Pancreas (tissue), 10 donors: ENCODE results near the gene TSPOAP1. TPM values are rescaled to one million over a fixed set of nuclear protein-coding genes. Genes with fewer than 3 reads are reported as not detected.

Source experiments
- ATAC-seq, 4 donors: fragments of 200-7000 bp; cut with Tn5 transposase; one replicate each; pipeline versions ENCODE4 v1.8.0 to v1.9.1; 2020; ENCODE audit warnings: mild to moderate bottlenecking in 4 of 4, moderate library complexity in 4 of 4
- DNase-seq, 6 donors: peaks; one replicate each; pipeline ENCODE4 v3.0.0-alpha.2; 2020
- FAIRE-seq: peaks from 2 replicates; lab custom pipeline; 2012; peaks lifted over from hg19 to GRCh38; lab: Jason Lieb, UNC
- H3K27ac ChIP-seq, 4 donors: fragments of 200-600 bp; sonication (generic); 1 replicate in 3 of 4; 2 replicates in 1 of 4; pipeline versions ENCODE4 v1.5.0 to v1.8.0; 2020
- H3K27me3 ChIP-seq, 4 donors: fragments of 200-600 bp; one replicate each; pipeline ENCODE4 v1.8.0; 2021
- H3K36me3 ChIP-seq, 3 donors: fragments of 200-600 bp; sonication (generic) in 1 of 3; one replicate each; pipeline versions ENCODE4 v1.5.0 to v1.8.0; 2020 to 2021
- H3K4me1 ChIP-seq, 3 donors: fragments of 200-600 bp; one replicate each; pipeline ENCODE4 v1.8.0; 2021
- H3K4me3 ChIP-seq, 4 donors: fragments of 200-600 bp; sonication (generic) in 2 of 4; one replicate each; pipeline versions ENCODE4 v1.5.0 to v1.8.0; 2020 to 2021
- H3K9me3 ChIP-seq, 4 donors: fragments of 200-600 bp; one replicate each; pipeline ENCODE4 v1.8.0; 2021
- CTCF ChIP-seq, 4 donors: fragments of 200-600 bp; sonication (generic) in 3 of 4; IDR thresholded peaks; one replicate each; pipeline versions ENCODE4 v1.5.0 to v1.8.0; 2021; ENCODE audit warnings: antibody characterized with exemption in 4 of 4
- WGBS, 2 donors: extraction: QIAGEN DNeasy Blood & Tissue Kit; methylation state at CpG; one replicate each; pipeline ENCODE4 v1.1.7; 2013; 5-methylcytosine and 5-hydroxymethylcytosine counted together
- intact Hi-C, 3 donors: fragments of 100-400 bp; cut with DNase I; formaldehyde crosslinking; loops; one replicate each; pipeline versions ENCODE4 v1.11.1 to v1.14.2; 2022
- polyA plus RNA-seq, 2 donors: library from polyadenylated mRNA; stranded (reverse); fragments of 200-250 nt; gene quantifications; one replicate each; pipeline ENCODE4 v1.2.3, GENCODE V29; 2013
- total RNA-seq, 6 donors: library from RNA; stranded (reverse); fragmentation: NEBNext Ultra II Directional in 4 of 6; extraction: Animal tissue kit (Norgen Biotek cat#: 25700) in 4 of 6; gene quantifications; one replicate each; pipeline versions ENCODE4 v1.2.1 to v1.2.4, GENCODE V29; 2021 to 2023
- donor health status: healthy with polysubstance abuse.
- donor health status: DM: no; HTN: no; CAD: no; lungs with moderate emphysema.
- donor health status: DM: no; HTN: no; CAD: no.
- donor health status: control.
- donor health status: control.
- donor health status: Bipolar disorder and iron deficiency.
- donor health status: DM: yes; HTN: yes; CAD: no.
- donor health status: DM: no; HTN: no; CAD: no.
- donor health status: DM: no; HTN: no; CAD: no.
- donor health status: DM: yes; HTN: yes; CAD: no.

Gene TSPOAP1
- total and polyA plus RNA-seq, 8 donors = 7.0 to 90.2 (median 14.8) TPM

- no peaks in the 10 kb centered on the region for H3K9me3 ChIP-seq
- H3K4me1 ChIP-seq = no peaks in the 10 kb centered on the region
- WGBS, 2 donors = 83 to 89% methylated on average over 4 of the region's 4 CpGs
- H3K4me3 ChIP-seq = no peak overlapping the region
- no peak overlapping the region for H3K27ac ChIP-seq
- H3K36me3 ChIP-seq = no peaks in the 10 kb centered on the region
- intact Hi-C loops = no loop called here
- DNase-seq (peak in 1 of 6 donors; percentile 1), ATAC-seq (no peak), FAIRE-seq (no peak)
- no peaks in the 10 kb centered on the region for H3K27me3 ChIP-seq
- no peak for TF ChIP-seq CTCF (IDR thresholded peaks at IDR 0.05)
Measured at GRCh38 chr17:58315750-58316149, 12.8 kb downstream of the TSPOAP1 start.

DNA sequence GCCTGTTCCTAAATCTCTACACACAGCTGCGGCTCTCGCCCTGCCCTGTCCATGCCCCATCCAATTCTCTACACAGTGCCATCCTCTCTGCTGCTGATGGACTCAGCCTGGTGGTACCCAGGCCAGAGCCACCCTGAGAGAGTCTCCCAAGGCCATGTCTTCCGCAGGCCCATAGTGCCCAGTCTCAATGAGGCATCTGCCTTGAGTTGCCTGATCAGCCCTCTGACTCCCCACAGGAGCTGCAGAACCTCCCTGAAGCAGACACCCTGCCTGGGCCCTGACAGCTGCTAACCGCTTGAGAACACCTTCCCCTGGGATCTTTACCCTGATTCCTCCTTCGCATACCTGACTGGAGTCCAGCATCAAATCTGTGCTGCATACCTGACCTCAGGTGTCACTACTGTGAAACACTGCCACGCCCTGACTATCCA is 13.3 kb downstream of the TSPOAP1 start:
- peak in 4 of 6 donors; percentile 1 to 20 (median 10) for DNase-seq
- no peak for FAIRE-seq
- intact Hi-C loops = no loop called here

GRCh38 chr17:58314706-58315015 is 13.9 kb downstream of the TSPOAP1 start:
- no peak for TF ChIP-seq CTCF (IDR thresholded peaks at IDR 0.05)
- H3K27ac ChIP-seq = no peak overlapping the region
- ATAC-seq (no peak), DNase-seq (no peak), FAIRE-seq (no peak)
- H3K4me3 ChIP-seq = no peak overlapping the region
- H3K4me1 ChIP-seq = no peaks in the 10 kb centered on the region
- intact Hi-C loops = no loop called here
- no peaks in the 10 kb centered on the region for H3K9me3 ChIP-seq
- no peaks in the 10 kb centered on the region for H3K36me3 ChIP-seq
- no peaks in the 10 kb centered on the region for H3K27me3 ChIP-seq
- WGBS, 2 donors = 82 to 87% methylated on average over 6 of the region's 6 CpGs

More for the DNA sequence above, 13.3 kb downstream of the TSPOAP1 start:
- no peak for TF ChIP-seq CTCF (IDR thresholded peaks at IDR 0.05)
- no peaks in the 10 kb centered on the region for H3K27me3 ChIP-seq
- no peak for ATAC-seq
- H3K36me3 ChIP-seq = no peaks in the 10 kb centered on the region
- 90 to 92% methylated on average over 6 of the region's 6 CpGs for WGBS, 2 donors
- no peak overlapping the region for H3K27ac ChIP-seq
- no peaks in the 10 kb centered on the region for H3K9me3 ChIP-seq
- H3K4me1 ChIP-seq = no peaks in the 10 kb centered on the region
- H3K4me3 ChIP-seq = no peak overlapping the region

GRCh38 chr17:58313815-58314705 is 14.5 kb downstream of the TSPOAP1 start:
- DNase-seq (no peak), FAIRE-seq (no peak), ATAC-seq (no peak)
- no peak for TF ChIP-seq CTCF (IDR thresholded peaks at IDR 0.05)
- Histone ChIP-seq H3K4me1 (no peaks in the 10 kb centered on the region), H3K9me3 (no peaks in the 10 kb centered on the region), H3K27ac (no peak overlapping the region), H3K36me3 (no peaks in the 10 kb centered on the region), H3K4me3 (no peak overlapping the region), H3K27me3 (no peaks in the 10 kb centered on the region)
- 80 to 85% methylated on average over 7 of the region's 7 CpGs for WGBS, 2 donors
- intact Hi-C loops = no loop called here

- ATAC-seq (no peak), DNase-seq (no peak), FAIRE-seq (no peak)
- Histone ChIP-seq H3K36me3 (no peaks in the 10 kb centered on the region), H3K27ac (no peak overlapping the region), H3K27me3 (no peaks in the 10 kb centered on the region), H3K4me3 (no peak overlapping the region), H3K9me3 (no peaks in the 10 kb centered on the region), H3K4me1 (no peaks in the 10 kb centered on the region)
- intact Hi-C loops = no loop called here
- WGBS, 2 donors = 39 to 45% methylated on average over 1 of the region's 1 CpG
- no peak for TF ChIP-seq CTCF (IDR thresholded peaks at IDR 0.05)
Measured at GRCh38 chr17:58312829-58313228, 15.8 kb downstream of the TSPOAP1 start.
